Ascending aorta (tissue), 2 donors: Measurements from ENCODE around the gene KRTAP5-6. TPM values are rescaled to one million over a fixed set of nuclear protein-coding genes. Genes with fewer than 3 reads are reported as not detected.

ENCODE experiments used
- DNase-seq, 2 donors: peaks; one replicate each; pipeline ENCODE4 v3.0.0-alpha.2; 2019; ENCODE audit warnings: low spot score in 2 of 2
- H3K27ac ChIP-seq, 2 donors: fragments of 200-600 bp; sonication (generic); one replicate each; pipeline ENCODE4 v1.5.1; 2016 to 2017; ENCODE audit warnings: mild to moderate bottlenecking in 1 of 2
- H3K27me3 ChIP-seq: fragments of 200-600 bp; sonication (generic); one replicate; pipeline ENCODE4 v1.5.1; 2017
- H3K36me3 ChIP-seq, 2 donors: fragments of 200-600 bp; sonication (generic); one replicate each; pipeline ENCODE4 v1.5.1; 2016
- H3K4me1 ChIP-seq, 2 donors: fragments of 200-600 bp; sonication (generic); one replicate each; pipeline ENCODE4 v1.5.1; 2016 to 2017; ENCODE audit warnings: mild to moderate bottlenecking in 1 of 2
- H3K4me3 ChIP-seq, 2 donors: fragments of 200-600 bp; sonication (generic); one replicate each; pipeline ENCODE4 v1.5.1; 2016 to 2017; ENCODE audit warnings: mild to moderate bottlenecking in 1 of 2
- H3K9me3 ChIP-seq, 2 donors: fragments of 200-600 bp; sonication (generic); one replicate each; pipeline ENCODE4 v1.5.1; 2016
- CTCF ChIP-seq, 3 experiments: fragments of 200-600 bp in 2 of 3; fragments of 450-650 bp in 1 of 3; sonication (generic) in 2 of 3; IDR thresholded peaks; one replicate each; pipeline ENCODE4 v1.5.1; 2016 to 2019; ENCODE audit warnings: antibody characterized with exemption in 3 of 3, mild to moderate bottlenecking in 1 of 3, moderate library complexity in 1 of 3
- intact Hi-C: fragments of 100-400 bp; cut with DNase I; formaldehyde crosslinking; loops from one replicate; pipeline ENCODE4 v1.15.1; 2023
- total RNA-seq: library from RNA; depleted of rRNA; stranded (reverse); fragments of >200 nt; gene quantifications from one replicate; pipeline ENCODE4 v1.1.0, GENCODE V29; 2016

The KRTAP5-6 gene
- total RNA-seq, 1 donor from 2014 or later = not detected

DNA sequence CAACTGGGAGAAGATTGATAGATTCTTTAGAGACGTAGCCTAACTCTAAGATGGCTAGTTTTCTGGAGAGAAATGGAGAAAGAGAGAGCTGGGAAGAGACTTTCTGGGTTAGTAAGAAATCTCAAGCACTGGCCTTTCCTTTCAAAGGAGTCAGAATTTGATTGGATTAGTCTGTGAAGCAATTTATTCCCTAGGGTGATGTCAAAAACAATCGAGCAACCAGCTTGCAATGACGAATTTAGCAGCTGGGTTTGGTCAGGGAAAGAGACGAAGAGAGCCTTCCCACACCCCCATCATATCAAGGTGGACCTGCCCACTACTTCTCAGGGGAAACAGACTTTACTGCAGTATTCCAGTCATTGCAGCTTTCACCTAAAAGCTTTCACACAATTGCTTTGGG, 10.8 kb downstream of the KRTAP5-6 start:
- H3K36me3 ChIP-seq = no peaks in the 10 kb centered on the region
- H3K27me3 ChIP-seq = no peaks in the 10 kb centered on the region
- DNase-seq = peak in 1 of 2 donors; percentile 4
- TF ChIP-seq CTCF (IDR thresholded peaks at IDR 0.05) = no peak
- intact Hi-C loops = no loop called here
- no peak overlapping the region for H3K4me3 ChIP-seq
- H3K27ac ChIP-seq = no peak overlapping the region
- H3K9me3 ChIP-seq = no peaks in the 10 kb centered on the region
- no peaks in the 10 kb centered on the region for H3K4me1 ChIP-seq

DNA sequence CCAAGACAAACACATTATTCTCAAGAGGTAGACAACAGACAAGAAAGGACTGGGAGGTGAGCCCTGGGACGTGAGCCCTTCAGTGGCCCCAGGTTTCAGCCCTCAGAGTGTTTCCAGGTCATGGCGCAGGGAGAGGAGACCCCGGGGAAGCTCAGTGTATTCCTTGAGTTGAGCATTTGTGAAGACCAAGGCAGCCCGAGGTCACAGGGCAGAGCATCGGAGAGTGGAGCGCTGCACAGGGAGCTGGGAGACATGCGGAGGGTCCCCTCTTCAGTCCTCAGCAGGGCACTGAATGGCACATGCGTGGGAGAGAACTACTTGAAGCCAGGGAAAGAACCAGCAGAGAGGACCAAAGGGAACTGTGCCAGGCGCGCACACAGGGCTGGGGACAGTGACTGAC, 11.7 kb downstream of the KRTAP5-6 start:
- no peak overlapping the region for H3K27ac ChIP-seq
- no peak for TF ChIP-seq CTCF (IDR thresholded peaks at IDR 0.05)
- H3K36me3 ChIP-seq = no peaks in the 10 kb centered on the region
- H3K4me1 ChIP-seq = no peaks in the 10 kb centered on the region
- no peaks in the 10 kb centered on the region for H3K27me3 ChIP-seq
- H3K9me3 ChIP-seq = no peaks in the 10 kb centered on the region
- no peak overlapping the region for H3K4me3 ChIP-seq
- peak in 1 of 2 donors; percentile 19 for DNase-seq
- intact Hi-C loops = no loop called here

- no peaks in the 10 kb centered on the region for H3K27me3 ChIP-seq
- TF ChIP-seq CTCF (IDR thresholded peaks at IDR 0.05) = no peak
- DNase-seq = peak in 1 of 2 donors; percentile 56
- H3K4me3 ChIP-seq = no peak overlapping the region
- H3K36me3 ChIP-seq = no peaks in the 10 kb centered on the region
- H3K27ac ChIP-seq = no peak overlapping the region
- intact Hi-C loops = no loop called here
- no peaks in the 10 kb centered on the region for H3K9me3 ChIP-seq
- peaks cover 4 to 10% of the 10 kb centered on the region in 2 donors for H3K4me1 ChIP-seq
These were observed 18.2 kb downstream of the KRTAP5-6 start for GRCh38 chr11:1714908-1715885.

DNA sequence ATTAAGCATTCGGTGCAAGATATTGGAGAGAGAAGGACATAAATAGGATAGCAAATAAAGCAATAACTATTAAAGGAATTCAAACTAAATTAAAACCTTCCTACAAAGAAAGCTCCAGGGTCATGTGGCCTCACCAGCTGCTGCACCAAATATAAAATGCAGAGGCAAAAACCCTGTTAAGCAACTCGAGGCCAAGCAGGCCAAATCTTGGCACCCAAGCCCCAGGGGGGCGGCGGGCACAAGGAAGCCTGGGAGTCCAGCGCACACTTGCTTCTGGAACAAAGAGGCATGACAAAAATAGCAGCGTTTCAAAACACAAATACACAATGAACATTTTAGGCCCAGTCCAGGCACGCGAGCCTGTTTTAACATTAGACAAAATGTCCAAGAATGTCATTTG, 20.8 kb downstream of the KRTAP5-6 start:
- peak overlapping the region; percentile 16 to 31 for H3K27ac ChIP-seq
- no peak overlapping the region for H3K4me3 ChIP-seq
- no peaks in the 10 kb centered on the region for H3K27me3 ChIP-seq
- H3K4me1 ChIP-seq = peaks cover 4 to 10% of the 10 kb centered on the region in 2 donors
- no peaks in the 10 kb centered on the region for H3K9me3 ChIP-seq
- intact Hi-C loops = no loop called here
- no peak for TF ChIP-seq CTCF (IDR thresholded peaks at IDR 0.05)
- DNase-seq = peak in 1 of 2 donors; percentile 80
- H3K36me3 ChIP-seq = no peaks in the 10 kb centered on the region

DNA sequence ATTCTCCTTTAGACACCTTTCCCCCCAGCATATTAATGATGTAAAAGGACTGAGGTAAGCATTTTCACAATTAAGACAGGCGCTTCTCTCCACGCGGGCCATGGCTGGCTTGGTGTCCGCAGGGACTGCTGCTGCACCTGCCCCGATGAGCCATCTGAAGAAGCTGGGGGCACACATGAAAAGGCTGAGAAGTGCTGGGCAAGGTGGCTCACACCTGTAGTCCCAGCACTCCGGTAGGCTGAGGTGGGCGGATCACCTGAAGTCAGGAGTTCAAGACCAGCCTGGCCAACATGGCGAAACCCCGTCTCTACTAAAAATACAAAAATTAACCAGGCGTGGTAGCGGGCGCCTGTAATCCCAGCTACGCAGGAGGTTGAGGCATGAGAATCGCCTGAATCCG, 21.3 kb downstream of the KRTAP5-6 start:
- no peak overlapping the region for H3K4me3 ChIP-seq
- no peaks in the 10 kb centered on the region for H3K36me3 ChIP-seq
- no peak for TF ChIP-seq CTCF (IDR thresholded peaks at IDR 0.05)
- H3K27ac ChIP-seq = peak overlapping the region; percentile 16 to 31
- H3K27me3 ChIP-seq = no peaks in the 10 kb centered on the region
- peak in 1 of 2 donors; percentile 47 for DNase-seq
- no peaks in the 10 kb centered on the region for H3K9me3 ChIP-seq
- peaks cover 4 to 10% of the 10 kb centered on the region in 2 donors for H3K4me1 ChIP-seq
- intact Hi-C loops = no loop called here
